BE2C (cell line): ENCODE results near the gene MAP3K9.

ENCODE experiments used
- DNase-seq: peaks from one replicate; pipeline ENCODE4 v3.0.0-alpha.2; 2020
- H3K27me3 ChIP-seq: fragments of 250-450 bp; sonication (Bioruptor Pico); 2 replicates; pipeline ENCODE4 v1.5.1; 2020; ENCODE audit warnings: mild to moderate bottlenecking
- H3K36me3 ChIP-seq: fragments of 250-450 bp; sonication (Bioruptor Pico); 2 replicates; pipeline ENCODE4 v1.5.1; 2020; ENCODE audit warnings: mild to moderate bottlenecking
- H3K4me1 ChIP-seq: fragments of 250-450 bp; sonication (Bioruptor Pico); 2 replicates; pipeline ENCODE4 v1.5.1; 2020
- H3K4me3 ChIP-seq: 2 replicates; pipeline ENCODE4 v1.5.1; 2011; ENCODE audit warnings: low read depth, low read length
- H3K9me3 ChIP-seq: fragments of 250-450 bp; sonication (Bioruptor Pico); 2 replicates; pipeline ENCODE4 v1.5.1; 2020
- CTCF ChIP-seq: IDR thresholded peaks from 2 replicates; pipeline ENCODE4 v1.5.1; 2012; ENCODE audit warnings: mild to moderate bottlenecking, low read depth, low read length

The MAP3K9 gene

GRCh38 chr14:70683983-70684382, 125.3 kb downstream of the MAP3K9 start:
- TF ChIP-seq CTCF = no peak

GRCh38 chr14:70680748-70681147, 128.6 kb downstream of the MAP3K9 start:
- H3K4me1 ChIP-seq = no peaks in the 10 kb centered on the region
- no peaks in the 10 kb centered on the region; the same call in 1 of the 2 replicates for H3K9me3 ChIP-seq
- no peaks in the 10 kb centered on the region for H3K36me3 ChIP-seq
- H3K4me3 ChIP-seq = no peak overlapping the region
- TF ChIP-seq CTCF = no peak
- H3K27me3 ChIP-seq = peaks cover 32% of the 10 kb centered on the region
- DNase-seq = no peak

More at GRCh38 chr14:70683983-70684382, 125.3 kb downstream of the MAP3K9 start:
- DNase-seq = no peak
- Histone ChIP-seq H3K27me3 (peaks cover 5% of the 10 kb centered on the region; the same call in 1 of the 2 replicates), H3K4me3 (no peak overlapping the region), H3K36me3 (no peaks in the 10 kb centered on the region), H3K9me3 (no peaks in the 10 kb centered on the region; the same call in 1 of the 2 replicates), H3K4me1 (no peaks in the 10 kb centered on the region)

DNA sequence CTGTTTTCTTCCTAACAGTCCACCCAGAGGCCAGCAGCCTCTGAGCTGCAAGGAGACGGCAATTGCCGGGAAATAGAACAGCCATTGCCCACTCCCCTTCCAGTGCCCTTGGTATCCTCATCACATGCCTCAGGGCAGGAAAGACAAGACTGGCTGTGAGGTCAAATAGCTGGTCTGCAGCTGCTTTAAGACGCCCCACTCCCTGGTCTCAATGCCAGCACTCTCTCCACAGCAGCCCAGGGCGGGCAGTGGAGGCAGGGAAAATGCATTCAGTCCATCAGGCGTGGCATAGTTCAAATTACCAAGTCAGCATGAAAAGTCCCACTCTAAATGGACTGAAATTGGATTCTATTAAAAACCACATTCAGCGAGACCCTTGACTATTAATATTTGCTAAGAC, 132.0 kb downstream of the MAP3K9 start:
- Histone ChIP-seq H3K36me3 (no peaks in the 10 kb centered on the region), H3K27me3 (peaks cover 48% of the 10 kb centered on the region), H3K4me3 (no peak overlapping the region), H3K9me3 (no peaks in the 10 kb centered on the region; the same call in 1 of the 2 replicates), H3K4me1 (no peaks in the 10 kb centered on the region)
- DNase-seq = no peak
- TF ChIP-seq CTCF = no peak
